Astrocyte (in vitro differentiated cells and primary cell): ENCODE results near the gene SWT1. TPM values are rescaled to one million over a fixed set of nuclear protein-coding genes. Genes with fewer than 3 reads are reported as not detected.

Source experiments
- DNase-seq: peaks from one replicate; pipeline ENCODE4 v3.0.0-alpha.2; 2010; ENCODE audit warnings: low read depth
- FAIRE-seq: peaks from 2 replicates; lab custom pipeline; 2011; peaks lifted over from hg19 to GRCh38; lab: Jason Lieb, UNC
- H2AFZ ChIP-seq: 2 replicates; pipeline ENCODE4 v1.6.0; 2012; ENCODE audit warnings: low read depth, low read length, inconsistent platforms
- H3K27ac ChIP-seq: 2 replicates; pipeline ENCODE4 v1.5.1; 2011; ENCODE audit warnings: low read depth, low read length, inconsistent platforms
- H3K27me3 ChIP-seq: 2 replicates; pipeline ENCODE4 v1.6.0; 2011; ENCODE audit warnings: low read length, inconsistent platforms; ENCODE audit not compliant: insufficient read depth
- H3K36me3 ChIP-seq: 2 replicates; pipeline ENCODE4 v1.5.1; 2011; ENCODE audit warnings: low read length, inconsistent platforms; ENCODE audit not compliant: insufficient read depth
- H3K4me1 ChIP-seq: 2 replicates; pipeline ENCODE4 v1.5.1; 2011; ENCODE audit warnings: low read length, inconsistent platforms; ENCODE audit not compliant: insufficient read depth
- H3K4me2 ChIP-seq: 2 replicates; pipeline ENCODE4 v1.6.0; 2012; ENCODE audit warnings: low read length, inconsistent platforms
- H3K4me3 ChIP-seq: 2 replicates; pipeline ENCODE4 v1.5.1; 2011; ENCODE audit warnings: low read depth, mild to moderate bottlenecking, low read length, inconsistent platforms; ENCODE audit not compliant: insufficient read depth
- H3K79me2 ChIP-seq: 2 replicates; pipeline ENCODE4 v1.6.0; 2012; ENCODE audit warnings: mild to moderate bottlenecking, low read length, inconsistent platforms; ENCODE audit not compliant: insufficient read depth
- H3K9ac ChIP-seq: 2 replicates; pipeline ENCODE4 v1.6.0; 2012; ENCODE audit warnings: mild to moderate bottlenecking, low read length, inconsistent platforms
- H3K9me3 ChIP-seq: 2 replicates; pipeline ENCODE4 v1.5.1; 2012; ENCODE audit warnings: low read depth, mild to moderate bottlenecking, low read length, inconsistent platforms; ENCODE audit not compliant: insufficient read depth
- H4K20me1 ChIP-seq: 2 replicates; pipeline ENCODE4 v1.6.0; 2012; ENCODE audit warnings: low read length, inconsistent platforms; ENCODE audit not compliant: insufficient read depth
- H3K27ac Mint-ChIP-seq: one replicate; pipeline ENCODE4 v1.8.0; 2021; ENCODE audit warnings: mild to moderate bottlenecking, mixed read lengths; ENCODE audit not compliant: unreplicated experiment
- H3K27me3 Mint-ChIP-seq: one replicate; pipeline ENCODE4 v1.8.0; 2021; ENCODE audit warnings: low read depth, mixed read lengths; ENCODE audit not compliant: unreplicated experiment
- H3K36me3 Mint-ChIP-seq: one replicate; pipeline ENCODE4 v1.8.0; 2021; ENCODE audit warnings: low read depth, mixed read lengths; ENCODE audit not compliant: unreplicated experiment
- H3K4me1 Mint-ChIP-seq: one replicate; pipeline ENCODE4 v1.8.0; 2021; ENCODE audit warnings: low read depth, mixed read lengths; ENCODE audit not compliant: unreplicated experiment
- H3K4me3 Mint-ChIP-seq: one replicate; pipeline ENCODE4 v1.8.0; 2021; ENCODE audit warnings: mild to moderate bottlenecking, moderate library complexity, mixed read lengths; ENCODE audit not compliant: unreplicated experiment
- H3K9me3 Mint-ChIP-seq: one replicate; pipeline ENCODE4 v1.8.0; 2021; ENCODE audit warnings: mild to moderate bottlenecking, mixed read lengths; ENCODE audit not compliant: unreplicated experiment
- CTCF ChIP-seq: IDR thresholded peaks from 2 replicates; pipeline ENCODE4 v1.5.1; 2011; ENCODE audit warnings: low read depth, mild to moderate bottlenecking, inconsistent platforms, low read length, moderate library complexity; ENCODE audit not compliant: insufficient read depth
- EZH2 ChIP-seq: IDR thresholded peaks from 2 replicates; pipeline ENCODE4 v1.6.1; 2012; ENCODE audit warnings: mild to moderate bottlenecking, low read length, inconsistent platforms; ENCODE audit not compliant: insufficient read depth
- total RNA-seq: library from RNA; stranded (reverse); gene quantifications from 2 replicates; pipeline ENCODE4 v1.2.1, GENCODE V29; 2021

The SWT1 gene
- total RNA-seq, 1 donor from 2014 or later: 5.4 TPM

GRCh38 chr1:185284116-185284515, 127.1 kb downstream of the SWT1 start:
- TF ChIP-seq EZH2 (no peak), CTCF (no peak)
- FAIRE-seq (no peak), DNase-seq (no peak)
- Histone ChIP-seq H4K20me1 (no peaks in the 10 kb centered on the region), H3K4me3 (no peak overlapping the region), H2AFZ (no peak overlapping the region), H3K27me3 (no peaks in the 10 kb centered on the region), H3K27ac (no peak overlapping the region), H3K36me3 (no peaks in the 10 kb centered on the region), H3K4me2 (no peak overlapping the region), H3K79me2 (no peaks in the 10 kb centered on the region), H3K9ac (no peak overlapping the region), H3K9me3 (no peaks in the 10 kb centered on the region), H3K4me1 (no peaks in the 10 kb centered on the region)
- peaks cover 10% of the 10 kb centered on the region for H3K36me3 Mint-ChIP-seq
- H3K4me1 Mint-ChIP-seq: peaks cover 15% of the 10 kb centered on the region
- no peak overlapping the region for H3K4me3 Mint-ChIP-seq
- no peaks in the 10 kb centered on the region for H3K27me3 Mint-ChIP-seq
- H3K27ac Mint-ChIP-seq: no peak overlapping the region
- no peaks in the 10 kb centered on the region for H3K9me3 Mint-ChIP-seq

GRCh38 chr1:185284533-185285276, 127.7 kb downstream of the SWT1 start:
- Histone ChIP-seq H3K4me2 (no peak overlapping the region), H2AFZ (no peak overlapping the region), H3K27ac (no peak overlapping the region), H3K36me3 (no peaks in the 10 kb centered on the region), H3K9me3 (no peaks in the 10 kb centered on the region), H3K27me3 (no peaks in the 10 kb centered on the region), H3K9ac (no peak overlapping the region), H3K79me2 (no peaks in the 10 kb centered on the region), H3K4me1 (no peaks in the 10 kb centered on the region), H3K4me3 (no peak overlapping the region), H4K20me1 (no peaks in the 10 kb centered on the region)
- Mint-ChIP-seq H3K4me3 (no peak overlapping the region), H3K36me3 (peaks cover 11% of the 10 kb centered on the region), H3K4me1 (peaks cover 14% of the 10 kb centered on the region), H3K27ac (peak overlapping the region; percentile 5), H3K9me3 (no peaks in the 10 kb centered on the region), H3K27me3 (no peaks in the 10 kb centered on the region)
- FAIRE-seq (no peak), DNase-seq (peak; percentile 17)
- TF ChIP-seq CTCF: no peak
- no peak for TF ChIP-seq EZH2

GRCh38 chr1:185287451-185287850, 130.5 kb downstream of the SWT1 start:
- Histone ChIP-seq H3K4me3 (no peak overlapping the region), H3K9ac (no peak overlapping the region), H3K27me3 (no peaks in the 10 kb centered on the region), H3K9me3 (no peaks in the 10 kb centered on the region), H3K27ac (no peak overlapping the region), H3K79me2 (no peaks in the 10 kb centered on the region), H2AFZ (no peak overlapping the region), H3K4me1 (no peaks in the 10 kb centered on the region), H3K36me3 (no peaks in the 10 kb centered on the region), H4K20me1 (no peaks in the 10 kb centered on the region), H3K4me2 (no peak overlapping the region)
- Mint-ChIP-seq H3K9me3 (no peaks in the 10 kb centered on the region), H3K27ac (no peak overlapping the region), H3K4me1 (peaks cover 10% of the 10 kb centered on the region), H3K27me3 (no peaks in the 10 kb centered on the region), H3K36me3 (peaks cover 5% of the 10 kb centered on the region), H3K4me3 (no peak overlapping the region)
- DNase-seq (no peak), FAIRE-seq (no peak)
- TF ChIP-seq EZH2: no peak
- TF ChIP-seq CTCF: no peak
